Esophagus muscularis mucosa (tissue), 4 donors: Measurements from ENCODE around the gene ATRN. TPM values are rescaled to one million over a fixed set of nuclear protein-coding genes. Genes with fewer than 3 reads are reported as not detected.

Experiments used
- DNase-seq: peaks from one replicate; pipeline ENCODE4 v3.0.0-alpha.2; 2017; ENCODE audit errors: extremely low spot score
- H3K27ac ChIP-seq, 4 donors: fragments of 200-600 bp; sonication (generic); replicated peaks in 1 of 4; 1 replicate in 3 of 4; 2 replicates in 1 of 4; pipeline ENCODE4 v1.5.1; 2016 to 2019; ENCODE audit warnings: mild to moderate bottlenecking in 1 of 4
- H3K27me3 ChIP-seq, 4 donors: fragments of 200-600 bp; sonication (generic); one replicate each; pipeline versions ENCODE4 v1.5.1 to v1.6.0; 2016 to 2019
- H3K36me3 ChIP-seq, 4 donors: fragments of 200-600 bp; sonication (generic); one replicate each; pipeline ENCODE4 v1.5.1; 2016 to 2019
- H3K4me1 ChIP-seq, 4 donors: fragments of 200-600 bp; sonication (generic); one replicate each; pipeline ENCODE4 v1.5.1; 2016 to 2019
- H3K4me3 ChIP-seq, 4 donors: fragments of 200-600 bp; sonication (generic); 1 replicate in 2 of 4; 2 replicates in 2 of 4; pipeline ENCODE4 v1.5.1; 2016 to 2019; ENCODE audit warnings: mild to moderate bottlenecking in 4 of 4, moderate library complexity in 1 of 4
- H3K9me3 ChIP-seq, 4 donors: fragments of 200-600 bp; sonication (generic); 1 replicate in 3 of 4; 2 replicates in 1 of 4; pipeline ENCODE4 v1.5.1; 2016 to 2019
- CTCF ChIP-seq, 3 experiments: fragments of 200-600 bp in 2 of 3; fragments of 450-650 bp in 1 of 3; sonication (generic) in 2 of 3; IDR thresholded peaks; one replicate each; pipeline ENCODE4 v1.5.1; 2017 to 2019; ENCODE audit warnings: antibody characterized with exemption in 3 of 3, mild to moderate bottlenecking in 2 of 3, moderate library complexity in 1 of 3
- EP300 ChIP-seq: sonication (generic); formaldehyde crosslinking; IDR thresholded peaks from one replicate; pipeline ENCODE4 v1.6.1; 2017; ENCODE audit warnings: antibody characterized with exemption
- POLR2A ChIP-seq: fragments of 450-650 bp; IDR thresholded peaks from one replicate; pipeline ENCODE4 v1.6.1; 2017; ENCODE audit warnings: antibody characterized with exemption, moderate library complexity, mild to moderate bottlenecking, low read depth
- POLR2AphosphoS5 ChIP-seq, 2 donors: sonication (generic); formaldehyde crosslinking; IDR thresholded peaks; one replicate each; pipeline ENCODE4 v1.6.1; 2017; ENCODE audit warnings: antibody characterized with exemption in 2 of 2
- WGBS: methylation state at CpG from one replicate; pipeline ENCODE4 v1.1.5; 2018; 5-methylcytosine and 5-hydroxymethylcytosine counted together
- intact Hi-C: fragments of 100-400 bp; cut with DNase I; formaldehyde crosslinking; loops from one replicate; pipeline ENCODE4 v1.15.1; 2023
- total RNA-seq, 4 donors: library from RNA; depleted of rRNA; stranded (reverse); fragments of >200 nt; gene quantifications; one replicate each; pipeline versions ENCODE4 v1.1.0 to v1.2.1, GENCODE V29; 2016

Gene ATRN
- total RNA-seq, 4 donors from 2014 or later = 14.1 to 19.1 (median 18.0) TPM

GRCh38 chr20:3483784-3484183 lies 13.0 kb downstream of the ATRN start:
- Histone ChIP-seq H3K4me3 (no peak overlapping the region), H3K27ac (no peak overlapping the region)
- 38% methylated on average over 1 of the region's 1 CpG for WGBS

GRCh38 chr20:3485913-3486312 lies 15.1 kb downstream of the ATRN start:
- intact Hi-C loops = no loop called here

More at GRCh38 chr20:3483784-3484183, 13.0 kb downstream of the ATRN start:
- Histone ChIP-seq H3K36me3 (no peaks in the 10 kb centered on the region), H3K9me3 (no peaks in the 10 kb centered on the region), H3K27me3 (no peaks in the 10 kb centered on the region), H3K4me1 (peaks cover 0 to 21% (median 17%) of the 10 kb centered on the region in 4 donors)
- TF ChIP-seq CTCF (IDR thresholded peaks at IDR 0.05) = no peak
- no peak for TF ChIP-seq EP300
- TF ChIP-seq POLR2A = no peak
- no peak for TF ChIP-seq POLR2AphosphoS5 (IDR thresholded peaks at IDR 0.05)
- intact Hi-C loops = no loop called here
- no peak for DNase-seq

DNA sequence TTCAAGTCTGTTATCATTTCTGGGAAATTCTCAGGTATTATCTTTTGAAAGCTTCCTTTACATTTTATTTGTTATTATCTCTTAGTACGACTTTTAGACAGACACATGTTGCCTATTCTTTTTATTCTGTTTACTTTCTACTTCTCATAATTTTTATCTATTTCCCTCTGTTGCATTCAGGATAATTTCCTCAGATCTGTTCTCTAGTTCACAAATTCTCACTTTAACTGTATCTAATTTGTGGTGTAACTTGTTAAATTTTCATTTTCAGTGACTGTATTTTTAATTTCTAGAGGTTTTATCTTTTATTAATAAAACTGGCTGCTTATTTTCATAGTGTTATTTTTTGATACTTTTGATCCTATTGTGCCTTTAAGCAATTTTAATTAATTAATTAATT lies 16.0 kb downstream of the ATRN start:
- TF ChIP-seq CTCF (IDR thresholded peaks at IDR 0.05) = no peak
- TF ChIP-seq POLR2A = no peak
- no peak for TF ChIP-seq EP300
- TF ChIP-seq POLR2AphosphoS5 (IDR thresholded peaks at IDR 0.05) = no peak
- DNase-seq = no peak
- H3K4me1 ChIP-seq = peaks cover 0 to 19% (median 15%) of the 10 kb centered on the region in 4 donors
- no peak overlapping the region for H3K4me3 ChIP-seq
- no peaks in the 10 kb centered on the region for H3K9me3 ChIP-seq
- H3K36me3 ChIP-seq = peaks cover 0 to 6% (median 3%) of the 10 kb centered on the region in 4 donors
- H3K27me3 ChIP-seq = no peaks in the 10 kb centered on the region
- intact Hi-C loops = no loop called here
- WGBS = 97% methylated on average over 1 of the region's 1 CpG
- H3K27ac ChIP-seq = no peak overlapping the region

More at GRCh38 chr20:3485913-3486312, 15.1 kb downstream of the ATRN start:
- peaks cover 0 to 6% (median 3%) of the 10 kb centered on the region in 4 donors for H3K36me3 ChIP-seq
- 91% methylated on average over 1 of the region's 1 CpG for WGBS
- TF ChIP-seq POLR2AphosphoS5 (IDR thresholded peaks at IDR 0.05) = no peak
- no peak for TF ChIP-seq POLR2A
- TF ChIP-seq CTCF (IDR thresholded peaks at IDR 0.05) = no peak
- TF ChIP-seq EP300 = no peak
- H3K4me1 ChIP-seq = peaks cover 0 to 19% (median 15%) of the 10 kb centered on the region in 4 donors
- H3K27me3 ChIP-seq = no peaks in the 10 kb centered on the region
- H3K9me3 ChIP-seq = no peaks in the 10 kb centered on the region
- no peak overlapping the region for H3K4me3 ChIP-seq
- no peak for DNase-seq
- H3K27ac ChIP-seq = no peak overlapping the region

- no peak for DNase-seq
- Histone ChIP-seq H3K27me3 (no peaks in the 10 kb centered on the region), H3K36me3 (peaks cover 0 to 6% (median 3%) of the 10 kb centered on the region in 4 donors), H3K27ac (no peak overlapping the region), H3K9me3 (no peaks in the 10 kb centered on the region), H3K4me1 (no peaks in the 10 kb centered on the region), H3K4me3 (no peak overlapping the region)
- intact Hi-C loops = no loop called here
- 94% methylated on average over 11 of the region's 11 CpGs for WGBS
- TF ChIP-seq CTCF (IDR thresholded peaks at IDR 0.05) (no peak), EP300 (no peak), POLR2AphosphoS5 (IDR thresholded peaks at IDR 0.05) (no peak), POLR2A (no peak)
Observed at GRCh38 chr20:3492669-3493068, 21.9 kb downstream of the ATRN start.

DNA sequence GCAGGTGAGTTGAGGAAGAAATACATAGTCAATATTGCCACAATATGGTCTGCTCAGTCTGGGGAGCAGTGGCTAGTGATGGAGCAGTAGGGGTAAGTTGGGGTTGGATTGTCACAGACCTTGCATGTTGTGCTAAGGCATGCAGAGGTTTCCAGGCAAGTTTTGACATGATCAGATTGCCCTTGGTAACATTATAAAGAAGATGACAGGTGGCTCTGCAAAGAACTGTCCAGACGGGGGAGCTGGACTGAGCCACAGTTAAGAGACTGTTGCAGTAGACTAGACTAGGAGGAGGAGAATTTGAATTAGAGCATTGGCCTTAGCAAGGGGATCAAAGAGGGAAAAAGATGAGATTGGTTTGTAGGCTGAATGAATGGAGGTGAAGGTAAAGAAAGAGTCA lies 23.4 kb downstream of the ATRN start:
- intact Hi-C loops = no loop called here
- H3K27ac ChIP-seq = no peak overlapping the region

More for the DNA sequence above, 23.4 kb downstream of the ATRN start:
- Histone ChIP-seq H3K9me3 (no peaks in the 10 kb centered on the region), H3K27me3 (no peaks in the 10 kb centered on the region), H3K4me1 (no peaks in the 10 kb centered on the region), H3K4me3 (no peak overlapping the region), H3K36me3 (peaks cover 0 to 5% (median 3%) of the 10 kb centered on the region in 4 donors)
- no peak for DNase-seq
- TF ChIP-seq POLR2AphosphoS5 (IDR thresholded peaks at IDR 0.05) = no peak
- 89% methylated on average over 1 of the region's 1 CpG for WGBS
